Neural crest cell (in vitro differentiated cells): ENCODE results near the gene TADA2A. TPM values are rescaled to one million over a fixed set of nuclear protein-coding genes. Genes with fewer than 3 reads are reported as not detected.

Experiments used
- DNase-seq: peaks from one replicate; pipeline ENCODE4 v3.0.0; 2021; ENCODE audit warnings: low read depth, mixed read lengths, low spot score
- H3K27ac Mint-ChIP-seq: one replicate; pipeline ENCODE4 v1.8.0; 2021; ENCODE audit warnings: mild to moderate bottlenecking, mixed read lengths; ENCODE audit not compliant: unreplicated experiment
- H3K27me3 Mint-ChIP-seq: 2 replicates; pipeline ENCODE4 v1.8.0; 2021; ENCODE audit warnings: low read depth, mild to moderate bottlenecking, mixed read lengths
- H3K36me3 Mint-ChIP-seq: 2 replicates; pipeline ENCODE4 v1.8.0; 2021; ENCODE audit warnings: low read depth, mild to moderate bottlenecking, mixed read lengths
- H3K4me1 Mint-ChIP-seq: 2 replicates; pipeline ENCODE4 v1.8.0; 2021; ENCODE audit warnings: mixed read lengths
- H3K4me3 Mint-ChIP-seq: one replicate; pipeline ENCODE4 v1.8.0; 2021; ENCODE audit warnings: mild to moderate bottlenecking, mixed read lengths
- H3K9me3 Mint-ChIP-seq: 2 replicates; pipeline ENCODE4 v1.8.0; 2021; ENCODE audit warnings: mixed read lengths
- total RNA-seq: library from RNA; stranded (reverse); gene quantifications from 2 replicates; pipeline ENCODE4 v1.2.1, GENCODE V29; 2021
- TF ChIP-seq, protein P1 (sequence below): fragments of 200-600 bp; sonication (generic); conservative IDR thresholded peaks from 2 replicates; pipeline ENCODE4 v1.5.0; 2021; ENCODE audit warnings: antibody characterized with exemption, mild to moderate bottlenecking

TADA2A gene
- total RNA-seq, 1 donor from 2014 or later = 36.5 TPM

DNA sequence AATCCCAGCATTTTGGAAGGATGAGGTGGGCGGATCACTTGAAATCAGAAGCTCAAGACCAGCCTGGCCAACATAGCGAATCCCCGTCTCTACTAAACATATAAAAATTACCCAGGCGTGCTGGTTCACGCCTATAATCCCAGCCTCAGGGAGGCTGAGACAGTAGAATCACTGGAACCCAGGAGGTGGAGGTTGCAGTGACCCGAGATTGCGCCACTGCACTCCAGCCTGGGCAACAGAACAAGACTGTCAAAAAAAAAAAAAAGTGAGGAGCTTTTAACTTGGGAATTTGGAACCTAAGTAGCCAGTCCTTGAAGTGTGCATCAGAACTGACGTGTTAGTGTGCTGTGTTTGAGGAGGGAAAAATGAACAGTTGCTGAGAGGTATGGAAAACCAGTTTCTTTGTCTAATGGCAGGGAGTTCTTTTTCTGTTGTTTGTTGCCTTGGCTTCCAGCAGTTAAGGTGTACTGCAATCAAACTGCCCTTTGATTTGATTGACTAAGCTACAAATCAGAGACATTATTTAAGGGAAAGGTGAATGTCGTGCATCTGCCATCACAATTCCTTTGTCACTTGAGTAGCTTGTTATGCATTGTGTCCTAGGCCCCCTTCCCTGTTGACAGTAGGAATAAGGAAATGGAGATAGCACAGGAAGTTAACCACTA, 74.4 kb downstream of the TADA2A start:
- Mint-ChIP-seq H3K27me3 (no peaks in the 10 kb centered on the region), H3K4me1 (peaks cover 28% of the 10 kb centered on the region), H3K36me3 (peaks cover 12% of the 10 kb centered on the region), H3K27ac (no peak overlapping the region), H3K9me3 (no peaks in the 10 kb centered on the region), H3K4me3 (no peak overlapping the region)
- TF ChIP-seq, protein P1, sequence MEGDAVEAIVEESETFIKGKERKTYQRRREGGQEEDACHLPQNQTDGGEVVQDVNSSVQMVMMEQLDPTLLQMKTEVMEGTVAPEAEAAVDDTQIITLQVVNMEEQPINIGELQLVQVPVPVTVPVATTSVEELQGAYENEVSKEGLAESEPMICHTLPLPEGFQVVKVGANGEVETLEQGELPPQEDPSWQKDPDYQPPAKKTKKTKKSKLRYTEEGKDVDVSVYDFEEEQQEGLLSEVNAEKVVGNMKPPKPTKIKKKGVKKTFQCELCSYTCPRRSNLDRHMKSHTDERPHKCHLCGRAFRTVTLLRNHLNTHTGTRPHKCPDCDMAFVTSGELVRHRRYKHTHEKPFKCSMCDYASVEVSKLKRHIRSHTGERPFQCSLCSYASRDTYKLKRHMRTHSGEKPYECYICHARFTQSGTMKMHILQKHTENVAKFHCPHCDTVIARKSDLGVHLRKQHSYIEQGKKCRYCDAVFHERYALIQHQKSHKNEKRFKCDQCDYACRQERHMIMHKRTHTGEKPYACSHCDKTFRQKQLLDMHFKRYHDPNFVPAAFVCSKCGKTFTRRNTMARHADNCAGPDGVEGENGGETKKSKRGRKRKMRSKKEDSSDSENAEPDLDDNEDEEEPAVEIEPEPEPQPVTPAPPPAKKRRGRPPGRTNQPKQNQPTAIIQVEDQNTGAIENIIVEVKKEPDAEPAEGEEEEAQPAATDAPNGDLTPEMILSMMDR = no peak
- no peak for DNase-seq

DNA sequence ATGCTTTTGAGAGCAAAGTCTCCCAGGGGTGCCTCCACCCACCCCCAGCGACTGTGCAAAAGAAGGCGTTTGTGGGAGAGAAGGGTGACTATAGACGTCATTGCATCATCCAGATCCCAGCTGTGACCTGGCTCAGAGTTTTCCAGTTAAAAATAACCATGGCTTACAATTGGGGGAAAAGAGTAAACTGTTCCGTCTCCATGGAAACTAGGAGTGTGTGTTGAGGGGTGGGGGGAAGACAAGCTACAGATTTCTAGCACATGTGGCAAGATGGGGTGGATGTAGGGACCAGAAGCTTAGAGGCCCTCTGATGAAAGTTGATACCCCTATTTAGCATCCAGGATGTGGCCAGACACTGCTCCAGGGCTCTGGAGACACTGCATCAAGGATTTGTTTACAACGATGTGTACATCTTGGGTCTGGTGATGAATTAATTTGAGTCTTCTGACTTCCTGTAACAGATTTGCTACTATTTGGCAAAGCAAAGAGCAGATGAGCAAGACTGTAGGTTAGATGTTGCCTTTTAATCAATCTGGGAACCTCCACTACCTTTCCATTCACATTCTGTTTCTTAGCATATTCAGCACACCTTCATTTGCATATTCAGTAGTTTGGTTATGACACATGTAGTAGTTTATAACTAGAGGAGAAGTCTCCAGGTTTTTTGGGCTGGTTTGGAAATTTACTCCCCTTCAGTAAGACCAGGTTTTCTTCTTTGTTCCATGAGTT, 76.8 kb downstream of the TADA2A start:
- H3K9me3 Mint-ChIP-seq = no peaks in the 10 kb centered on the region
- DNase-seq = no peak
- H3K36me3 Mint-ChIP-seq = peaks cover 6% of the 10 kb centered on the region
- no peak overlapping the region for H3K27ac Mint-ChIP-seq
- peaks cover 23% of the 10 kb centered on the region for H3K4me1 Mint-ChIP-seq
- TF ChIP-seq, protein P1 = no peak
- H3K27me3 Mint-ChIP-seq = peaks cover 7% of the 10 kb centered on the region
- H3K4me3 Mint-ChIP-seq = peak overlapping the region; percentile 17

DNA sequence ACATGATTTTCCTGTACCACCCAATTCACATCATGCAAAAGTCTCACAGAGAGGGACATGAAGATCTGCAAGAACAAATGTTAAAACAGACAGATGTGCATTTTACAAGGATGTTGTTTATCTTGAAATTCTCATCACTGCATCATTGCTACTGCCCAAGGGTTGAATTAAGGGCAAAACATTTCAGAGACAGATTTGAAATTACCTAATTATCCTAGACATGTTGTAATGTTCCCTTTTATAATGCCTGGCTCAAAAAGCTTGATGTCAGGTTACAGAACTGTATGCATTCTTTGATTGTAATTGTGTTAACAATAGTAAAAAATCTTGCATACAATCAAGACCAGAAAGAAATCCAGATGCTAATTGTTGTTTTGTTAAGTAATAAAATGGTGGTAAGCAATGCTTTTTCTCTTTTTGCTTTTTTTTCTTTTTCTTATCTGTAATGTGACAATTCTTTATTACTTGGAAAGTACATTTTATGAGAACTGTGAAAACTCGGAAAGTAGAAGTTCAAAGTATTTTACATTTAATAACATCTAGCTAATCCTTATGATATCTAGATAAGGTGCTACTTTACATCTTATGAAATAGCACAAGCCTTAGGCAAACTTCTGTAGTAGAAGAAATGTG, 79.4 kb downstream of the TADA2A start:
- no peak for DNase-seq
- Mint-ChIP-seq H3K27ac (no peak overlapping the region), H3K4me1 (peaks cover 36% of the 10 kb centered on the region), H3K9me3 (no peaks in the 10 kb centered on the region), H3K4me3 (peak overlapping the region; percentile 23), H3K27me3 (peaks cover 18% of the 10 kb centered on the region), H3K36me3 (no peaks in the 10 kb centered on the region)
- TF ChIP-seq, protein P1 = no peak

DNA sequence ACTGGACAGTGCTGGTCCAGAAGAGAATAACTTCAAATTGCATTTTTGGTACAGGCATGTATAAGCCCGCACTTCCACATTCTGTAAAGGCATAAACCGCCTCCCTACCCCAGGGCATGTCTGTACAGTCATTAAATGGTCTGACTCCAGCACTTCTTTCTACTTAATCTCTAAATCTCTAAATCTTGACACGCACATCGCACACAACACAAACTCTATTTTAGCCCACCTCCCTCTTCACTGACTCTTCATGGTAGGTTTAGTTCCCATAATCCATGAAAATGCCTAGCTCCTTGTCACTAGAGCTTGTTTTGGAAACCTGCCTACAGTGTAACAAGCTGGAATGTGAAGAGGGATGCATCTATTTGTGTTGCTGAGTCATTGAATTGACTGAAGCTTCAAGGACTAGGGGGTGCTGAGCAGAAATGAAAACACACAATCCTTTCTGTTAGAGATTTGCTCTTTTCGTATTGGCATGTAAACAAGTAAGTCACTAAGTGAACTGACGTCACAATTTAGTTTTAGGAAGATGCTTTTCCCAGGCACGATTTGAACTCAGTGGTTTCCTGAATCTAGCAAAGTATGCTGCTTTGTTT, 81.4 kb downstream of the TADA2A start:
- Mint-ChIP-seq H3K27ac (no peak overlapping the region), H3K4me1 (peaks cover 50% of the 10 kb centered on the region), H3K36me3 (no peaks in the 10 kb centered on the region), H3K4me3 (peak overlapping the region; percentile 91), H3K9me3 (no peaks in the 10 kb centered on the region), H3K27me3 (peaks cover 18% of the 10 kb centered on the region)
- TF ChIP-seq, protein P1 = no peak
- no peak for DNase-seq

DNA sequence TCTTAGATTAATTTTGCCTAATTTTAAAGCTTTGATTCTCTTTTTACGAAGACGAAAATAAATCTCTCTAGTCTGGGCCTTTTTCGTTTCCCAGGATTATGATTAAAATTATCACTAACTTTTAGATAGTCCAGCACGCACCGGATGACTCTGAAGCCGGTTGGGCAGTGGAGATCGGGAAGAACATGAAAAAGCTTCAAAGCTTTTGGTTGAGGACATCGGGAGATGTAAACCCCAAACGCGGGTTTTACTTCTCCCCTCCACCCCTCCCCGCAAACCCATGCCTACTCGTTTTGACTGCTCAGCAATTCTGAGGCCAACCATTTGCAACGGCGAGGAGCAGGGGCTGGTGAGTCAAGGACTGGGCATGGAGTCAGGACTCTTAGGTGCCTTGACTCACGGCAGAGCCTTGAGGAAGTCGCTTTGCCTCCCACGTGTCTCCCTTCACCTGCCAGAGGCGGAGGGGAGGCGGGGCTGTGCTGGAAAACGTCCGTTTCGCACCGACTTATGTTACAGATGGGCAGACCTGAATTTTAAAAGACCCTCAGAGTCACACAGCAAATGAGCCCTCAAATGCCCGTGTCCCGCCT, 82.0 kb downstream of the TADA2A start:
- peaks cover 18% of the 10 kb centered on the region for H3K27me3 Mint-ChIP-seq
- TF ChIP-seq, protein P1 = no peak
- H3K9me3 Mint-ChIP-seq = no peaks in the 10 kb centered on the region
- peaks cover 50% of the 10 kb centered on the region for H3K4me1 Mint-ChIP-seq
- peak overlapping the region; percentile 91 for H3K4me3 Mint-ChIP-seq
- no peaks in the 10 kb centered on the region for H3K36me3 Mint-ChIP-seq
- no peak overlapping the region for H3K27ac Mint-ChIP-seq
- peak; percentile 6 for DNase-seq
